ENCODE data around the gene PLB1.

Gene PLB1

DNA sequence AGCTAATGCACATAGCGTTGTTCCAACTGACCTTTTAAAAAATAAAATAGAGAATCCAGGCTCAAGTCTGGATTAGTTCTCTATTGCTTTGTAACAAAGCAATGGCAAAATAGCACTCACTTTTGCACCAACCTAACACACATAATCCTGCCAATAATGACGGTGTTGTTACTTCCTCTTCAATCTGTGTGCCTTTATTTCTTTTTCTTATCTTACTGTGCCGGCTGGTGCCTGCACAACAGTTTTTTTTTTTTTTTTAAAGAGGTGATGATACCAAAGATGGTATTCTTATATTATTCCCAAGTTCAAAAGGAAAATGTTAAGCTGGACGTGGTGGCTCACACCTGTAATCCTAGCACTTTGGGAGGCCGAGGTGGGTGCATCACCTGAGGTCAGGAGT lies 3.4 kb downstream of the PLB1 start:
- no peak for DNase-seq

DNA sequence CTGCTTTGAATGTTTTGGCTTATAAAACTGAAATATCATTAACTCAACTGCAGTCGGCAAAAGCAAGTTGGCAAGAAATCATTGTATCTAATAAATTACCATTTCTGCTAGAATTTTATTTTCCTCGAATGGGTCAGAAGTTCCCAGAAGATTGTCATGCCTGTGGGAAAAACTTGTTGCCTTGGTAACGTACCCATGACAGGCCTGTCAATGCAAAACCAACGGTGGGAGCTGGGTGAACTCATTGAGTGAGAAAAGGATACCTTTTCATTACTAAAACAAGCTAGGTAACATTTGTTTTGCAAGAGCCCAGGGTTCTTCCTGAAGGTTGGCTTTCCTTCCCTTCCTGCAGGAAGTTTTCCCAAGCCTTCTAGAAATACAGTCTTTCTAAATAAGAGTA lies 9.5 kb downstream of the PLB1 start:
- no peak for DNase-seq

DNA sequence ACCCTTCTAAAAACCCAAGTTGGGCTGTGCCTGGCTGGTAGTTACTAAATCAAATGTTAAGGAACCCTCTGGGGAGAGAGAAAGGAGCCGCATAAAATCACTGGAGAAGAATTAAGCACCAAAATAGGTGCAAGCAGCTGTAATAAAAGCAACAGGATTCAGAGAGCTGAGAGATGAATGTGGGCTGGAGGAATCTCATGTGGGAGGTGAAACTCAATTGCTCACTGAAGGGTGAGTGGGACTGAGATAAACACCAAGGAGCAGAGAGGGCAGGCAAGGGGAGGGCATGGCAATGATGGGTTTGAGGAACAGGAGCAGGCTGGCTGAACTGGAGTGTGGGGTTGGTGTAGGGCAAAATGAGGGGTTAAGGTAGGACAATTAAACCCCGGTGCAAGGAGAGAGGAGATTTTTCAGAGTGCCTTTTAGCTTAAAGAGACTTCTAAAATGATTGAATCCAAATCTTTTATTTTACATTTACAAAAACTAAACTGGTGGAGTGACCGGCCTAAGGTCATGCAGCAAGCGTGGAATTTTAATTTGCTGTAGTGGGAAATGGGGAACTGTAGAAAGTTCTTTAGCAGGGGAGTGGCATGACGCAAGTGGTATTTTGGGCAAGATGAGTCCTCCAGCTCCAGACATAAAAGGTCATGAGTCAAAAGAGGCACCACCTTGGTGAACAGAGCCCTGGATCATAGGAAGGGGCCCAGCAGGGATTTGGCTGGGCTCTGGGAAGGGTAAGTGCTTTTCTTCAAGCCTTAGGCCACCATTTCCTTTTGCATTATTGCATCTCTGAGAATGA lies 10.5 kb downstream of the PLB1 start:
- no peak for DNase-seq

DNA sequence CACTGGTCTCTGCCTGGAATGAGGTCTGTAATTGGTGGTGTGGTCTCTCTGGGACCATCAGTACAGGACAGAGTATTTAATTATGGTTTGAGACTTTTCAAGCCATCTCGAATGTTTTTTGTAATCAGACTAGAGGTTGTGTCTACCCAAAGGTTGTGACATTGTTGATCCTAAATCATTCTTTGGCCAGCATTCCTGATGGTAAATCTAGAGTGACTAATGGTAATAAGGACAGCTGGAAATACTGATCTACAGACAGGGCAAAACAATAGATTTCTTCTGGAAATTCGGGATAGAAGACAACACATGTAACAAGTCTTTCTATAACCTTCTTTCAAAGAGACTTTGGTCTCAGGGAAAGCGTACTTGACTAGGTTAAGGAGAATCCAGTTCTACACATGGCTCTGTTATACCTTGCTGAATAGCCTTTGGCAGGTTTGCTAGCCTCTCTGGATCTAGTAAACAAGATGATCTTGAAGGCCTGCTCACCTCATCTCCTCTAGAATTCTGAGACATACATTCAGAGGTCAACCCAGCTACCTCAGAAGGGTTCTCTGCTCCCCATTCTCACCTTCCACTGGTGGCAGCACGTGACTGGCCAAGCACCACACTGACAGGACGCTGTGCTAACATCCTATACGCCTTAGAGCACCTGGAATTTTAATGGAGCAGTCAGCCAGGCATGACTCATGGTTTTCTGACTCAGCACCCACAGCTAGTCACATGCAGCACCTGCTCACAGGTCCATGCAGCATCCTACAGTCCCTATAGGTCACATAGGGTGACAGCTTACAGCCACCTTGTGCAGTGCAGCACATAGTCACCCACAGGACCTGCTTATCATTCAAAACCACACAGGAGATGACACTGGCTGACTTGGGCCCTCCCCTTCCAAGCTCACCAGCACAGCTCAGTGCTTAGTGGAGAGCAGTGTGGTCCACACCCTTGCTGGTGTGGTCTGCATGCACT lies 12.2 kb downstream of the PLB1 start:
- peak; percentile 18 for DNase-seq

DNA sequence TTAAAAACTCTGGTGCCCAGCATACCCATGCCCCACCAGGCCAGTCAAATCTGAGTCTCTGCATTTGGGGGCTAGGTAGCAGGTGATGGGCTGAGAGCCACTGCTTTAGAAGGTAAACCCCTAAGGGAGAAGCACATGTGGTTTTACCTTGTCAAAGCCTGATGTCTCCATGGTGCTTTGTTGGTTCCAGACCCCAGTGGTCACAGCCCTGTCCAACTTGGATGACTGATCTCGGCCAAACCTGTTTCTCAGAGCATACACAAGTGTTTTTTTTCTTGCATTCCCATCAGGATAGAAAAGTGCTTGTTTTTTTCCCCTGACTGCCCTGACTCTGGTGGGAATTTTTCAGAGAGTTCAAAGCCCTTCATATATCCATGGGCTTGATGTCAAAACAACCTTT lies 13.5 kb downstream of the PLB1 start:
- DNase-seq: no peak

DNA sequence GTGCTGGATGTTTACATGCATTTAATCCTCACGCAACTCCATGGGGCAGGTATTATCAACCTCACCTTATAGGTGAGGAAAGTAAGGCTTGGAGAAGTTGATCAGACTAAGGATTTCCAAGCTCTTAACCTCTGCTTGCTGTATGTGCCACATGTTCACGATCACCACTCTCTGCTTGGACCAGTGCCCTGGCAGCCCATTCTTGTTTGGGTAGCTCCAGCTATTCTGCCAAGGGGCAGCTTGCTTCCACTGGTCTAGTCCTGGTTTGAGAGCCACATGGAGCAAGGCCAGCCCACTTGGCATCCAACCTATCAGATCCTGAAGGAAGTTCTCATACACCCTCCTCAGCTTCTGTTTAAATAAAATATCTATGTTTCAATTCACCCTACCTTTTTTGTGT lies 14.3 kb downstream of the PLB1 start:
- DNase-seq: no peak

DNA sequence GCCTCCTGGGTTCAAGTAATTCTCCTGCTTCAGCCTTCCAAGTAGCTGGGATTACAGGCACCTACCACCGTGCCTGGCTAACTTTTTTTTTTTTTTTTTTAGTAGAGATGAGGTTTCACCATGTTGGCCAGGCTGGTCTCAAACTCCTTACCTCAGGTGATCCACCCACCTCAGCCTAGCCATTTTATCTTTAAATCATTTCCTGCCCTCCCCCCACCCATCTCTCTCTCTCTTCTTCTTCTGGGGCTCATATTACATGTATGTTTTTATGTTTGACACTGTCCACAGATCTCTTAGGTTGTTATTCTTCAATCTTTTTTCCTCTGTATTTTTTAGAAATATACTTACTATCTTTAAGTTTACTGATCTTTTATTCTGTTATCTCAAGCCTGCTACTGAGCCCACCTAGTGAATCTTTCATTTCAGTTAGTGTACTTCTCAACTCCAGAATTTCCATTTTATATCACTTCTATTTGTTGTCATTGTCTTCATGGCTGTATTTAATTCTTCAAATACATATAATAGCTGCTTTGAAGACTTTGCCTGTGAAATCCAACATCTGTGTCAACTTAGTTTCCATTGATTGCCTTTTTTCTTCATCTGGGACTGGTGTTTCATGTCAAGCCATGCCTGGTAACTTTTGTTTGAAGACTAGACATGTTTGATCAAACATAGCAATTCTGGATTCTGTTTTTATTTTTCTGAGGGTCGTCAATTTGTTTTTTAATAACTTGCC lies 16.2 kb downstream of the PLB1 start:
- DNase-seq: no peak

DNA sequence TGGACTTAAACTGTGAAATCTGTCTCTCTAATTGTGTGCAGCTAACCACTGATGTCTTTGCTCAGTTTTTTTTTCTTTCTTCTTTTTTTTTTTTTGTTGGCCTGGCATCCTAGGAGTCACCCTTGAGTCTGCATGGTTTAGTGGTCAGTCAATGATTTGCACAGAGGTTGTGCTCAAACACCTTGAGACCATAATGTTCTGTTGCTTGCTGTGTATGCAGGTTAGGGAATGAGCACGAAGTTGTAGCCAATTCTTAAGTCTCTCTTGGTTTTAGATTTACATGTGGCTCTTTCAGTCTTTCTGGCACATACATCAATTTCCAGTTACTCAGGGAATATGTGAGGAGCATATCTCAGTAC lies 16.7 kb downstream of the PLB1 start:
- no peak for DNase-seq

DNA sequence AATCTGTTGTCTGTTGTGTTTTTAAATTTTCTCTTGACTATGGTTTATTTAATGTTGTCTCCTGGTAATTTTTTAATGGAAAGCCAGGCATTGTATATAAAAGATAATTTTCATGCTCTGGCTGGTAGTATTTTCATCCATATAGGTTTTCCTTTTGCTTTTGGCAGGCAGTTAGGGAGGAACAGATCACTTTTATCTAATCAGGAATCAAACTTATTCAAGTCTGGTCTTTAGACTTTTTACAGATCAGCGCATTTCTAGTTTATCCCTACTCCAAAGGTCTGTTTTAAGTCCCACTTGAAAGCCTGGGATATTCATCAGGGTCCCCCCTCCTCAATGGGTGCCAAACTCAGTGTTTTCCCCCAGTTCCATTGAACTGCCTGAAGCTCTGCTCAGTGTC lies 17.2 kb downstream of the PLB1 start:
- no peak for DNase-seq

DNA sequence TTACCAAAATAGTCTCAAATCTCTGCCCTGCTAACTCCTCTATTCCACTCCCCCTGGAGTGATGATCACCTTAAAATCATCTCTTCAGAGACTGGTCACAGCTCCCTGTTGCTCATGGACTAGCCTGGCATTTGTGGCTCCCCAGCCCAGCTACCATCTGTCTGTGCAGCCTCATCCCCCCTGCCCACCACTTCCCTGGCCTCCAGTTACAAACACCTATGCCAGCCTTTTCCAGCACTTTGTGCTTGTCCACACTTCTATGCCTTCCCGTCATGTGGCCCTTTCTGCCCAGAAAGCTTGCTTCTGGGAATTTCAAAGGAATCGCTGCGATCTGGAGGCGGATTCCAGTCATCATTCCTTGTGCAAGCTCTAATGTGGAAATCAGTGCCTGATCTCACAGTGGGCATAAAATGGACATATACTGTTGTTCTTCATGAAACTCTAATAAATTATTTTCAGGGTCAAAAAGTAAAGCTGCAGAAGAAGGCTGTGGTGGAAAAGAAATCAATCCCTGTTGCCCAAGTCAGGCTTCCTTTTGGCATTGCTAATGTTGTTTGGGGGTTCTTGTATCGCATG lies 19.4 kb downstream of the PLB1 start:
- DNase-seq: no peak

DNA sequence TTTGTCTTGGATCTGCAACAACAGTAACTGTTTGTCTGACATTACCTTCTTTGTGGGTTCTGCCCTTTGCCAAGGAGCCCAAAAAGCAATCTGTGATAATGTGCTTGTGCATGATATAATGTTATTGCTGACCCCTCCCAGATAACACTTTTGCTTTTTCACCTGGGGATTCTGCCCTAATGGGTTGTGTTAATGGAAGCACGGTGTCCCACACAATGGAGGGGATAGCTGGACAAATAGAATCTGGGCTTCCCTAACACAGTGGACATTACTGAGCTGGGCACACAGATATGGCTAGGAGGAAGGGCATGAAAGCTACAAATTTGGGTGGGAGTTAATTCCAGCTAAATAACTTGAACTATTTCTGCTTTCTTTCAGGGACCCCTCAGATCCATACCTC lies 20.6 kb downstream of the PLB1 start:
- no peak for DNase-seq

DNA sequence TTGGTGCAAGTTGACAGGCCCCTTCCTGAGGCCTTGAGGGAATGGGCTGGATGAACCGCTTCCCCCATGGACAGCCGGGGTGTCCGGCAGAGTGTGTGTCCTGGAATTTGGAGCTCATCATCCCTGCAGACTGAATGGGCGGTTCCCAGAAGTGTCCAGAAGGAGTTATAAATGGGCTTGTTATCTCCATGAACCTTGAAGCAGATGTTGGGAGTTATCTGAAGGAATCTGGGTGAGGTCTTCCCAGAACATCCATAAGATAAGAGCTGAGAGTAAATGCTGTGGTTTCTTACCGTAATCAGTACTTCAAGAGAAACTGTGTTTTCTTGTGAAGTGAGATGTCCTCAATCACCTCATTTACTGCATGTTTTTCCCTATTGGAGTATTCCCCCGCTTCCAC lies 21.1 kb downstream of the PLB1 start:
- DNase-seq: no peak

DNA sequence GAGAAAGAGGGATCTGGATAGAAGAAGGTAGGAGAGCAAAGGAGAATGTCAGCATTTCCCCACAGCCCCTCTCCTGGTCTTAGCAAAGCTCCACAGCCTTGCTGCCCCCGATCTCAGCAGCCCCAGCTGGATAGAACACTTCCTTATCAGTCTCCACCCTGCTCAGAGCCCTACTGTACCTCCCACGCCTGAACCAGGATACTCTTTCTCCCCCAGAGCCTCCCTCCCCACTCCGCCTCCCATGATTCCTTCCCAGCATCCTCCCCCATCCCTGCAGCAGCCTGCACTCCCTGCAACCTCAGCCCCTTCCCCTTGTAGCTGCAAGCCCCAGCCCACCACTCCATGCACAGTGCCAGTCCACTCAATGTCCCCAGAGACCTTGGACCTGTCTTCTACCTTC lies 25.8 kb downstream of the PLB1 start:
- DNase-seq: no peak

DNA sequence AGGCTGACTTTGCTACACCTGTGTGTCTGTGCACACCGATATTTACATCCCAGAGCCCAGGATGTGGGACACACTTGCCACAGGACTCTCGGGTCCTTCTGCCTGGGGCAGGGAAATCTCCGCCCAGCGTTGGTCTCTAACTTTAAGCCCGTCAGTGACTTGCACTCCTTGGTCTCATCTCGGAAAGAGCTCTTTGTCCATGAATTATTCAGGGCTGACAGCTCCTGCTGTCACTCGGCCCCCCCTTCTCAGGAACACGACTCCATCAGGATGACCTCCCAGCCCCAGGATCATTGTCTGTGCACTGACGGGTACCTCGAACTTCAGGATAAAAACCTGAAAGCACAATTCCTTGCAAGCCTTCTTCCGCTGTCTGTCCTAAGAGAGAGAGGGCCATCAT lies 26.6 kb downstream of the PLB1 start:
- DNase-seq: no peak

DNA sequence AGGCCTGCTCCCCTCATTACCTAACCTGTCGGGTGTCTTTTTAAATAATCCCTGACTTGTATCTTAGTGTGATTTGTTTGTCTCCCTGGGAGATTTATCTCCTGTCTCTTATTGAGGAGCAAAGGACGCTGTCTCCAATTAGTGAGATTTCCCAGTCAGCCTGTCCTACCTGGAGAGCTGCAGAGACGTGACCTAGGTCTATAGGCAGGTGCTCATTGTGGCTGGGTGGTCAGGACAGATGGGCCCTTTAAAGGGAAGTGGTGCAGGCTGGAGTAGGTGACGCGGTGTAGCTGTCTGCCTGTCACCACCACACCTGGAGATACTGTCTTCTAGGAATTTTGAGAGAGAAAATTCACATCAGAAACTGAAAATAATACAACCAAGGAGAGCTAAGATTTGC lies 28.0 kb downstream of the PLB1 start:
- DNase-seq: no peak

DNA sequence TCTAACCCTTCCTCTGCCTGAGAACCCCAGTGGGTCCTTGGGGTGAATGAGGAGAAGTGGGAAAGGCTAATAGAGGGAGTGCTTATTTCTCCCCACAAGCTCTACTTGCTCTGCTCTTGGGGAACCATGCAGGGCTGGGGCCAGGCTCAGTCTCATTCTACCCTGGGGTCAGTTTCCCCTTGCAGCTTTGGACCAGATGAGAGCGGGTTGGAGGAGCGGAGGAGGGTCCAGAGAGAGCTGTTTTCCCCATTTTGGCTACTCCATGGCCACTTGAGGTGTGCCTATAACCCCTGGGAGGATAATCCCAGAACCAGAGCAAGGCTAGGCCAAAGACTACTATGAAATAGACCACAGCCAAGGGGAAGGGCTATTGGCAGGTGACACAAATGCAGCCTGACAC lies 29.6 kb downstream of the PLB1 start:
- DNase-seq: no peak

DNA sequence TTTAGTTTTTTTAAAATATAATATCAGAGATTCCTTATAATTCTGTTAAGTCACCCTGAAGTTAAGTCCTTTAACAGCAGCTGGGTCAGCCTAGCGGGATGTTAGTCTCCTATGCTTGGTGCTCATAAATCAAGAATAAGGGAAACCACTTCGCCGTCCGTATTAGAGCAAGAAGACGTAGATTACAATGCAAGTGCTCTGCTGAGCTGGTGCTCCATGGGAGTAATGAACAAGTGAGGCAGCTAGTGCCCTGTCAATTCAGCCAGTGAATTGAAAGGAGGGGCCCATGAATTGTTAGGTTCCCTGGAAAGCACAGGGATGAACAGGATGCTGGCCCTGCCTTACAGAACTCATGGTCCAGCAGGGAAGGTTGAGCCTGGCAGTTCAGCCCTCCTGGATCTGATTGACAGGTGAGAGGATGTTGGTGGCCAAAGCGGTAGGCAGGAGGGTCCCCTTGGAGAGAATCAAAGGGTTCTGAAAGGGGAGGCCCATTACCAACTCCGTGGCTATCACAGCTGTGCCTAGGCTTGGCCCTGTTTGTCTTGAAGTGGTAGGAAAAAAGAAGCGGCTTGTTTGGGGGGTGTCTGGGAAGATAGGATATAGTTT lies 30.8 kb downstream of the PLB1 start:
- no peak for DNase-seq

DNA sequence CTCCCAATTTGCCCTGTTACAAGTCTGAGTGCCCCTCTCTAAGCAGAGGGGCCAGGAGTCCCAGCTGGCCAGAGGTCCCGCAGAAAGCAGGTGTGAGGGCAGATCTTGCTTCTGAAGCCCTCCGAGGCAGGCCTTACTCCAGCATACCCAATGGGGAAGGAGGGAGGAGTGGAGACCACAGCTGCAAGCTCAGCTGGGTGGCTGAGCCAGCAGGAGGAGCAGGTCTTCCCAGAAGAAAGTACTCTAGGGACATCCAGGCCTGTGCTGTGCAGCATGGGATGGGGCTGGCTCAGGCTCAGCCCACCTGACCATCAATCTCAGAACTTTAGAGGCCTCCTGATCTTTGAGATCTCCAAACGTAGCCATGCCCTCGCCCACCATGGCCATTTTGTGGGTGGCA lies 31.3 kb downstream of the PLB1 start:
- DNase-seq: no peak

DNA sequence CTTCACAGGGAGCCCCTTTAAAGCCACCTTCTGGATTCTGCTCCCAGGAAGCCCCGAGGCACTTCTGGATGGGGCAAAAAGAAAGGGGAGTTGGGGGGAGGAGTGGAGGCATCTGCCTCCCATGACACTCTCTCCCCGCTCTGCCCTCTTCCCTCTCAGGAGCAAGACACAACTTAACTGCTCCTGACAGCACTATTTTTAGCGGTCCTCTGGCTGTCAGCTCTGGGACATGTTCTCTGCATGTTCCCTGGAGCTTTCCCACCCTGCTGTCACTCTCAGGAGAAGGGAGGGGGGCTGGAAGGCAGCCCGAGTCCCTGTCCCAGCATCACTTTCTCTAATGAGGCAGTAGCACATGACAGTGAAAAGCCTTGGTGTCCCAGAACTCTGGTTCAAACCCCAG lies 32.3 kb downstream of the PLB1 start:
- DNase-seq: no peak

DNA sequence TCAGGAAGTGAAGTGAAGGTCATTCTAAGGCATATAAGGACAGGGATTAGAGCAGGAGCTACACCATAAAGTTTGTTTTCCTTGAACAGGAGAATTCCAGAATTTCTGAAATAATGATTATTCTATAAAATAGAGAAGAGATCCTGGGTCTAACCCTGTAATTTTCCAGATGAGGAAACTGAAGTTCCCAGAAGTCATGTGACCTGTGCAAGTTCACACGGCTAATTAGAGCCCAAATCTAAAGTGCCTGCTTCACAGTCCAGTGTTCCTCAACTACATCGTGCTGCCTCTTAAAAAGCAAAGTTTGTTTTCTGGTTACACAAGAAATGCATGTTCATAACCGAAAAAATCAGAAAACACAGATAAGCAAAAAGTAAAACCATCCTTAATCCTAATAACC lies 34.9 kb downstream of the PLB1 start:
- DNase-seq: no peak

DNA sequence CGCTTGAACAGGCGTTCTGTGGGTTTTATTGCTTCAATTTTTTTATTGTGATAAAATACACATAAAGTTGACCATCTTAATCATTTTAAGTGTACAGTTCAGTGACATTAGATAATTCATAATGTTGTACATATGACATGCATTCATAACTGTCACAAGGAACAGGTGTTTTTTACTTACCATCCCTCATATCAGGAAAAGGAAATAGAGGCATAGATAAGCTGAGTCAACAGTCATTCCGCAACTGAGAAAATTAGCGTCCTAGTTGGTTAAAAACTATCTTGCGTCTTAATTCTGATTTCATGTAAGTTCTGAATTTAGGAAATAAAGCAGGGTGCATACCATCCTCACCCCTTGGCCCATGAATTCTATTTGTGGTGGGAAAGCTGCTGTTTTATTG lies 36.5 kb downstream of the PLB1 start:
- DNase-seq: no peak

DNA sequence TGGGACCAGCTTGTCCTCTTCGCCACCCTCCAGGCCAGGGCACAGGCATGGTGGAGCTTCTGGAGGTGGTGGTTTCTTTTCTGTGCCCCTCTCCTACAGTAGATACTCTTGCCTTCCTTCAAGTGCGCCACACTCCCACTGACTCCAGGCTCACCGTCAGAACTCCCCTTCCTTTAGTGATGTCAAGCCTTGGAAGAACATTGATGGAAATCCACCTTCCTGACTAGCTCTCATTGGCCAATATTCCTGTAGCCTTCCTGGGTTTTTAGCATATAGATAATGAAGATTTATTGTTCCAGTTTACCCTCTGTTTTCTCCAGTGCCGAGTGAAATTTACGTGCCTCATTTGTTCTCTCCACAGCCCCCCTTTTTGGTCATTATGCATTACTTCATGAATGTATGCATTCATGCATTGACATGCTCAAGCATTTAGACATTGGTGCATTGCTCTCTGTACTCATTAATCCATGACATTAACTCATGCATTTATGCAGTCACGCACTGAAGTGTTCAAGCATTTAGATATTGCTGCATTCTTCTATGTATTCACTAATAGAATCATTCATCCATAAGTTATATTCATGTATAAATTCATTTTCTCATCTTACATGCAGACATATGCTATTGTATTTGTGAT lies 37.3 kb downstream of the PLB1 start:
- no peak for DNase-seq
